ENCODE measurements around the gene C7. TPM values are rescaled to one million over a fixed set of nuclear protein-coding genes. Genes with fewer than 3 reads are reported as not detected.
A peak's percentile ranks its signal among the peaks of the same experiment; 100 is the strongest.

Gene C7
- total and polyA plus RNA-seq, 11 donors: 69.5 to 346 (median 89.2) TPM

- WGBS, 4 donors: 12 to 20% (median 14%) methylated on average over 4 of the region's 4 CpGs
- Histone ChIP-seq H3K27ac (peak overlapping the region in 9 of 12 donors; percentile 3 to 62 (median 22)), H3K4me1 (peaks cover 0 to 33% (median 10%) of the 10 kb centered on the region in 12 donors), H3K9me3 (no peaks in the 10 kb centered on the region), H3K36me3 (no peaks in the 10 kb centered on the region), H3K27me3 (no peaks in the 10 kb centered on the region), H3K4me3 (peak overlapping the region in 9 of 12 donors; percentile 28 to 56 (median 40))
- ATAC-seq: peak; percentile 47 to 75 (median 63)
- peak; percentile 26 to 69 (median 54) for DNase-seq
- intact Hi-C loops (cut with DNase I): loop anchor here in 3 of 10 donors (10.0 kb wide), 3 partner anchors 74 to 354 kb away; no protein-coding TSS in a partner anchor
- TF ChIP-seq CTCF (IDR thresholded peaks at IDR 0.05) (no peak), POLR2A (IDR thresholded peaks at IDR 0.05) (no peak)
Measured at GRCh38 chr5:40911266-40911665, 2.0 kb downstream of the C7 start.

- H3K4me3 ChIP-seq: peak overlapping the region in 9 of 12 donors; percentile 5 to 47 (median 20)
- no peak for DNase-seq
- no peaks in the 10 kb centered on the region for H3K9me3 ChIP-seq
- H3K27me3 ChIP-seq: no peaks in the 10 kb centered on the region
- no peaks in the 10 kb centered on the region for H3K36me3 ChIP-seq
- no peak for TF ChIP-seq POLR2A (IDR thresholded peaks at IDR 0.05)
- no peak for TF ChIP-seq CTCF (IDR thresholded peaks at IDR 0.05)
- peak in 3 of 4 donors; percentile 39 to 76 (median 64) for ATAC-seq
- peak overlapping the region in 9 of 12 donors; percentile 8 to 65 (median 44) for H3K27ac ChIP-seq
- intact Hi-C loops (cut with DNase I): loop anchor here in 3 of 10 donors (10.0 kb wide), 3 partner anchors 70 to 350 kb away; no protein-coding TSS in a partner anchor
- peaks cover 0 to 40% (median 9%) of the 10 kb centered on the region in 12 donors for H3K4me1 ChIP-seq
- WGBS, 4 donors: 42 to 55% (median 50%) methylated on average over 7 of the region's 7 CpGs
Measured at GRCh38 chr5:40914835-40915234, 5.5 kb downstream of the C7 start.

GRCh38 chr5:40915341-40915926 is 6.1 kb downstream of the C7 start:
- Histone ChIP-seq H3K27ac (peak overlapping the region in 9 of 12 donors; percentile 8 to 65 (median 44)), H3K9me3 (no peaks in the 10 kb centered on the region), H3K36me3 (no peaks in the 10 kb centered on the region), H3K4me3 (peak overlapping the region in 8 of 12 donors; percentile 7 to 47 (median 26)), H3K4me1 (peaks cover 0 to 36% (median 7%) of the 10 kb centered on the region in 12 donors), H3K27me3 (no peaks in the 10 kb centered on the region)
- intact Hi-C loops (cut with DNase I): loop anchor here in 3 of 10 donors (10.0 kb wide), 3 partner anchors 69 to 349 kb away; no protein-coding TSS in a partner anchor
- DNase-seq (no peak), ATAC-seq (peak in 2 of 4 donors; percentile 32 to 45)
- TF ChIP-seq CTCF (IDR thresholded peaks at IDR 0.05): no peak
- TF ChIP-seq POLR2A (IDR thresholded peaks at IDR 0.05): no peak
- 25 to 34% (median 27%) methylated on average over 3 of the region's 3 CpGs for WGBS, 4 donors

- WGBS, 4 donors: 63 to 68% (median 66%) methylated on average over 4 of the region's 4 CpGs
- no peaks in the 10 kb centered on the region for H3K27me3 ChIP-seq
- no peaks in the 10 kb centered on the region for H3K36me3 ChIP-seq
- no peak for DNase-seq
- intact Hi-C loops (cut with DNase I): loop anchor here in 3 of 10 donors (10.0 kb wide), 3 partner anchors 69 to 349 kb away; no protein-coding TSS in a partner anchor
- H3K4me1 ChIP-seq: peaks cover 0 to 33% (median 7%) of the 10 kb centered on the region in 12 donors
- peak overlapping the region in 2 of 12 donors; percentile 41 to 47 for H3K4me3 ChIP-seq
- H3K27ac ChIP-seq: peak overlapping the region in 2 of 12 donors; percentile 58 to 65
- TF ChIP-seq CTCF (IDR thresholded peaks at IDR 0.05): no peak
- TF ChIP-seq POLR2A (IDR thresholded peaks at IDR 0.05): no peak
- ATAC-seq: peak in 1 of 4 donors; percentile 23
- H3K9me3 ChIP-seq: no peaks in the 10 kb centered on the region
Measured at GRCh38 chr5:40916226-40916625, 6.9 kb downstream of the C7 start.
